ENCODE data around the gene WDR49.
A peak's percentile ranks its signal among the peaks of the same experiment; 100 is the strongest.

The WDR49 gene

GRCh38 chr3:167611718-167612117, 42.0 kb downstream of the WDR49 start:
- no peak for DNase-seq

- no peak for DNase-seq
These were observed 44.6 kb downstream of the WDR49 start for GRCh38 chr3:167609156-167609555.

GRCh38 chr3:167606836-167607235, 46.9 kb downstream of the WDR49 start:
- no peak for DNase-seq

- DNase-seq = no peak
These were observed 47.9 kb downstream of the WDR49 start for GRCh38 chr3:167605871-167606270.

GRCh38 chr3:167602041-167602440, 51.7 kb downstream of the WDR49 start:
- no peak for DNase-seq

GRCh38 chr3:167587651-167588050, 66.1 kb downstream of the WDR49 start:
- DNase-seq = no peak

- DNase-seq = no peak
These were observed 78.6 kb downstream of the WDR49 start for GRCh38 chr3:167575000-167575600.

GRCh38 chr3:167572991-167573390, 80.8 kb downstream of the WDR49 start:
- DNase-seq = no peak

GRCh38 chr3:167568634-167569033, 85.1 kb downstream of the WDR49 start:
- DNase-seq = no peak

- no peak for DNase-seq
These were observed 88.3 kb downstream of the WDR49 start for GRCh38 chr3:167565489-167565888.

GRCh38 chr3:167564612-167565011, 89.1 kb downstream of the WDR49 start:
- no peak for DNase-seq

GRCh38 chr3:167559924-167560323, 93.8 kb downstream of the WDR49 start:
- DNase-seq = no peak

- no peak for DNase-seq
These were observed 98.8 kb downstream of the WDR49 start for GRCh38 chr3:167554898-167555297.

- DNase-seq = no peak
These were observed 115.7 kb downstream of the WDR49 start for GRCh38 chr3:167538081-167538480.

- DNase-seq = no peak
These were observed 132.8 kb downstream of the WDR49 start for GRCh38 chr3:167521006-167521355.

GRCh38 chr3:167520266-167521005, 133.3 kb downstream of the WDR49 start:
- DNase-seq = no peak

- DNase-seq = no peak
These were observed 145.8 kb downstream of the WDR49 start for GRCh38 chr3:167507954-167508353.

- DNase-seq = no peak
These were observed 151.3 kb downstream of the WDR49 start for GRCh38 chr3:167502401-167502800.

GRCh38 chr3:167501941-167502340, 151.8 kb downstream of the WDR49 start:
- no peak for DNase-seq

- no peak for DNase-seq
These were observed 155.8 kb downstream of the WDR49 start for GRCh38 chr3:167497903-167498302.

- no peak for DNase-seq
These were observed 160.5 kb downstream of the WDR49 start for GRCh38 chr3:167493244-167493643.

GRCh38 chr3:167491621-167492020, 162.1 kb downstream of the WDR49 start:
- no peak for DNase-seq

- no peak for DNase-seq
These were observed 164.2 kb downstream of the WDR49 start for GRCh38 chr3:167489571-167489970.

- DNase-seq = no peak
These were observed 166.2 kb downstream of the WDR49 start for GRCh38 chr3:167487556-167487955.

- DNase-seq = peak; percentile 14
These were observed 169.2 kb downstream of the WDR49 start for GRCh38 chr3:167484551-167484950.
